SJCRH30 (cell line): ENCODE results near the gene ZNF74. TPM values are rescaled to one million over a fixed set of nuclear protein-coding genes. Genes with fewer than 3 reads are reported as not detected.
"Not testable (repeated sequence)": the region's sequence is repeated elsewhere in the genome, so short reads cannot be mapped to it uniquely, and the experiment has no call there.

Experiments
- DNase-seq, 2 experiments: peaks; one replicate each; pipeline ENCODE4 v3.0.0-alpha.2; 2015 to 2020
- H3K27ac ChIP-seq: fragments of 250-450 bp; sonication (Bioruptor Pico); 2 replicates; pipeline ENCODE4 v1.5.1; 2020; ENCODE audit warnings: mild to moderate bottlenecking, moderate library complexity
- H3K27me3 ChIP-seq: fragments of 250-450 bp; sonication (Bioruptor Pico); 2 replicates; pipeline ENCODE4 v1.5.1; 2020; ENCODE audit warnings: mild to moderate bottlenecking, moderate library complexity
- H3K36me3 ChIP-seq: fragments of 250-450 bp; sonication (Bioruptor Pico); 2 replicates; pipeline ENCODE4 v1.5.1; 2020; ENCODE audit warnings: mild to moderate bottlenecking, moderate library complexity
- H3K4me1 ChIP-seq: fragments of 250-450 bp; sonication (Bioruptor Pico); 2 replicates; pipeline ENCODE4 v1.5.1; 2020; ENCODE audit warnings: mild to moderate bottlenecking, moderate library complexity
- H3K4me3 ChIP-seq: fragments of 250-450 bp; sonication (Bioruptor Pico); 2 replicates; pipeline ENCODE4 v1.5.1; 2020; ENCODE audit warnings: mild to moderate bottlenecking, moderate library complexity
- H3K9me3 ChIP-seq: fragments of 250-450 bp; sonication (Bioruptor Pico); replicated peaks from 2 replicates; pipeline ENCODE4 v1.5.1; 2020; ENCODE audit warnings: mild to moderate bottlenecking, moderate library complexity
- total RNA-seq: library from RNA; depleted of rRNA; stranded (reverse); fragments of >200 nt; shearing (Covaris generic); gene quantifications from 2 replicates; pipeline ENCODE4 v1.2.3, GENCODE V29; 2014; rRNA removed

Gene ZNF74
- 22.7 and 24.3 TPM in 2 replicates for total RNA-seq

DNA sequence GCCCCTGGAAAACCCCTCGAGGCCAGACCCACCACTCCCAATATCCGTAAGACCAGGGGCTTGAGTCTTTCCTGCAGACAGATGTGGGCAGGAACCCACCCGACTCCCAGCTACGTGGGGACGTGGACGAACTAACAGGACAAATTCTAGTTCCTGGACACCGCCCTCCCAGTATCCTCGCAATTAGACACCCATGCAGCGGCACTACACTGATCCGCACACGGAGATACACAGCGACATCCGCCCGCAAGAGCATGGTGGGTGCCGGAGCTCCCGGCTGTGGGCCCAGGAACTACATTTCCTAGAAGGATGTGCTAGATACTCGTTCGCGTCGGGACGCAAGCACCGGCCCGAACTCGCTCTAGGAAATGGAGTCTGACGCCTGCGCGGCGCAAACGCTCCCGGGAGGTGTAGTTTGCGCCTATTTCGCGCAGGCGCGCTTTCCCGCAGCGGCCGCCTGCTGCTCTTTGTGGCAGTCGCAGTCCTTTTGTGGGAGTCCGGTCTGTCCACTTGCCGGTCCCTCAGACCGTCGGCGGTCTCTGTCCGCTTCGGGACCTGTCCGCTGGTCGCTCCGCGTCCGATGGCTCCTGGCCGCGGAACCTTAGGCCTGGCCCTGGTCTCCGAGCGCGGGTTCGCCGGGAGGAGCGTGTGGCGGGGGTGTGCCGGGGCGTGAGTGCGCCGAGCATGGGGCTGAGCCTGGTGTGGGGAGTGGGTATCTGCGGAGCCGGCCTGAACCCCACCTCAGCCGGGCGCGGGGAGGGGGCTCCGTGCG lies at the start of gene ZNF74:
Gene ZNF74 (plus strand): TSS at position 447 of the 772 bp plus-strand sequence. CDS start 478 bp downstream, outside the sequence.
- DNase-seq, result peak; percentile 91 to 94
- Histone ChIP-seq H3K4me1 (0 out of 2 replicates have a peak, but pooled peaks cover 3% of the 10 kb centered on the region), H3K4me3 (peak within 1 kb of the TSS; percentile 73), H3K9me3 (no peaks in the 10 kb centered on the region), H3K27me3 (no peaks in the 10 kb centered on the region), H3K36me3 (no peaks in the 10 kb centered on the region), H3K27ac (peak within 1 kb of the TSS; percentile 55)

- H3K27me3 ChIP-seq, H3K4me3 ChIP-seq, H3K36me3 ChIP-seq, H3K4me1 ChIP-seq, H3K9me3 ChIP-seq, DNase-seq, H3K27ac ChIP-seq: not testable (repeated sequence)
Measured at GRCh38 chr22:20346553-20346952, 47.4 kb upstream of the ZNF74 start.

- H3K9me3 ChIP-seq, H3K27ac ChIP-seq, H3K36me3 ChIP-seq, DNase-seq, H3K4me1 ChIP-seq, H3K4me3 ChIP-seq, H3K27me3 ChIP-seq: not testable (repeated sequence)
Measured at GRCh38 chr22:20352536-20352935, 41.4 kb upstream of the ZNF74 start.

DNA sequence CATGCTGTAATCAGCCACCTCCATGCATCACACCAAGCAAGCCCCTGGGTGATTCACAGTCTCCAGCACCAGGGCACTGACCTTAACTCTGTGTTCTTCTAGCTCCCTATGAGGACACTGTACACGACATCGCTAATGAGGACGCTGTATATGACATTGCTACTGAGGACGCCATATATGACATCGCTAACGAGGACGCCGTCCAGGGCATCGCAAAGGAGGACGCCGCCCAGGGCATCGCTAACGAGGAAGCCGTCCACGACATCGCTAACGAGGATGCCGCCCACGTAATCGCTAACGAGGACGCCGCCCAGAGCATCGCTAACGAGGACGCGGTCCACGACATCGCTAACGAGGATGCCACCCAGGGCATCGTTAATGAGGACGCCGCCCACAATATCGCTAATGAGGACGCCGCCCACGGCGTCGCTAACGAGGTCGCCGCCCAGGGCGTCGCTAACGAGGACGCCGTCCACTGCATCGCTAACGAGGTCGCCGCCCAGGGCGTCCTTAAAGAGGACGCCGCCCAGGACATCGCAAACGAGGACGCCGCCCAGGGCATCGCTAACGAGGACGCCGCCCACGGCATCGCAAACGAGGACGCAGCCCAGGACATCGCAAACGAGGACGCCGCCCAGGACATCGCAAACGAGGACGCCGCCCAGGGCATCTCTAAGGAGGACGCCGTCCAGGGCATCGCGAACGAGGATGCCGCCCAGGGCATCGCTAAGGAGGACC lies 39.5 kb upstream of the ZNF74 start:
- H3K4me1 ChIP-seq, result no peaks in the 10 kb centered on the region
- H3K27me3 ChIP-seq, result no peaks in the 10 kb centered on the region
- no peaks in the 10 kb centered on the region for H3K9me3 ChIP-seq
- no peaks in the 10 kb centered on the region for H3K36me3 ChIP-seq
- no peak overlapping the region for H3K27ac ChIP-seq
- no peak for DNase-seq
- no peak overlapping the region for H3K4me3 ChIP-seq

- not testable (repeated sequence) for H3K4me3 ChIP-seq, H3K27me3 ChIP-seq, H3K27ac ChIP-seq, H3K4me1 ChIP-seq, H3K9me3 ChIP-seq, DNase-seq, H3K36me3 ChIP-seq
Measured at GRCh38 chr22:20355939-20356636, 37.9 kb upstream of the ZNF74 start.

GRCh38 chr22:20356906-20357305 lies 37.0 kb upstream of the ZNF74 start:
- not testable (repeated sequence) for H3K9me3 ChIP-seq, H3K36me3 ChIP-seq, H3K4me1 ChIP-seq, H3K27me3 ChIP-seq, H3K27ac ChIP-seq, H3K4me3 ChIP-seq, DNase-seq

GRCh38 chr22:20357967-20358366 lies 36.0 kb upstream of the ZNF74 start:
- H3K4me1 ChIP-seq, H3K27ac ChIP-seq, DNase-seq, H3K36me3 ChIP-seq, H3K9me3 ChIP-seq, H3K4me3 ChIP-seq, H3K27me3 ChIP-seq: not testable (repeated sequence)

- not testable (repeated sequence) for H3K4me1 ChIP-seq, H3K4me3 ChIP-seq, H3K27ac ChIP-seq, H3K9me3 ChIP-seq, H3K27me3 ChIP-seq, DNase-seq, H3K36me3 ChIP-seq
Measured at GRCh38 chr22:20358503-20359239, 35.3 kb upstream of the ZNF74 start.

GRCh38 chr22:20360261-20360660 lies 33.7 kb upstream of the ZNF74 start:
- H3K4me3 ChIP-seq, H3K27me3 ChIP-seq, DNase-seq, H3K9me3 ChIP-seq, H3K36me3 ChIP-seq, H3K27ac ChIP-seq, H3K4me1 ChIP-seq: not testable (repeated sequence)

DNA sequence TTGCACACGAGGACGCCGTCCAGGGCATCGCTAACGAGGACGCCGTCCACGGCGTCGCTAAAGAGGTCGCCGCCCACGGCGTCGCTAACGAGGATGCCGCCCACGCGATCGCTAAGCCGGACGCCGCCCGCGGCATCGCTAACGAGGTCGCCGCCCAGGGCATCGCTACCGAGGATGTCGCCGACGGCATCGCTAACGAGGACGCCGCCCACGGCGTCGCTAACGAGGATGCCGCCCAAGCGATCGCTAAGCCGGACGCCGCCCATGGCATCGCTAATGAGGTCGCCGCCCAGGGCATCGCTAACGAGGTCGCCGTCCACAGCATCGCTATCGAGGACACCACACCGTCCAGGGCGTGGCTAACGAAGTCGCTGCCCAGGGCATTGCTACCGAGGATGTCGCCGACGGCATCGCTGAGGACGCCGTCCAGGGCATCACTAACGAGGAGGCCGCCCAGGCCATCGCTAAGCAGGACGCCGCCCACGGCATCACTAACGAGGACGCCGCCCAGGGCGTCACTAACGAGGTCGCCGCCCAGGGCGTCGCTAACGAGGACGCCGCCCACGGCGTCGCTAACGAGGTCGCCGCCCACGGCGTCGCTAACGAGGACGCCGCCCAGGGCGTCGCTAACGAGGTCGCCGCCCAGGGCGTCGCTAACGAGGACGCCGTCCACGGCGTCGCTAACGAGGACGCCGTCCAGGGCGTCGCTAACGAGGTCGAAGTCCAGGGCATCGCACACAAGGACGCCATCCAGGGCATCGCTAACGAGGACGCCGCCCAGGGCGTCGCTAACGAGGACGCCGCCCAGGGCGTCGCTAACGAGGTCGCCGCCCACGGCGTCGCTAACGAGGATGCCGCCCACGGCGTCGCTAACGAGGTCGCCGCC lies 32.8 kb upstream of the ZNF74 start:
- not testable (repeated sequence) for H3K27ac ChIP-seq, H3K4me1 ChIP-seq, DNase-seq, H3K4me3 ChIP-seq, H3K27me3 ChIP-seq, H3K9me3 ChIP-seq, H3K36me3 ChIP-seq

DNA sequence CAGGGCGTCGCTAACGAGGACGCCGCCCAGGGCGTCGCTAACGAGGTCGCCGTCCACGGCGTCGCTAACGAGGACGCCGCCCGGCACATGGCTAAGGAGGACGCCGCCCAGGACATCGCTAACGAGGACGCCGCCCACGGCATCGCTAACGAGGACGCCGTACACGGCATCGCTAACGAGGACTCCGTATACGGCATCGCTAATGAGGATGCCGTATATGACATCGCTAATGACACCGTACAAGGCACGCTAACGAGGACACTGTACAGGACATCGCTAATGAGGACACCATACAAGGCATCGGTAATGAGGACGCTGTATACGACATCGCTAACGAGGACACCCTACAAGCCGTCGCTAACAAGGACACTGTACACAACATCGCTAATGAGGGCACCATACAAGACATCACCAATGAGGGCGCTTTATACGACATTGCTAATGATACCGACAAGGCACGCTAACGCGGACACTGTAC lies 32.2 kb upstream of the ZNF74 start:
- not testable (repeated sequence) for H3K27me3 ChIP-seq, DNase-seq, H3K36me3 ChIP-seq

GRCh38 chr22:20362403-20362802 lies 31.5 kb upstream of the ZNF74 start:
- H3K27ac ChIP-seq, H3K36me3 ChIP-seq, H3K9me3 ChIP-seq, H3K27me3 ChIP-seq, H3K4me3 ChIP-seq, DNase-seq, H3K4me1 ChIP-seq: not testable (repeated sequence)

More for the DNA sequence above, 32.2 kb upstream of the ZNF74 start:
- H3K27ac ChIP-seq, H3K4me1 ChIP-seq, H3K4me3 ChIP-seq, H3K9me3 ChIP-seq: not testable (repeated sequence)

GRCh38 chr22:20364335-20365260 lies 29.4 kb upstream of the ZNF74 start:
- H3K9me3 ChIP-seq, DNase-seq, H3K36me3 ChIP-seq, H3K4me3 ChIP-seq, H3K27me3 ChIP-seq, H3K27ac ChIP-seq, H3K4me1 ChIP-seq: not testable (repeated sequence)
